GM18502 (cell line): ENCODE data around the gene QTRT2.

Source experiments
- ATAC-seq: cut with Tn5 transposase; IDR thresholded peaks from one replicate; pipeline ENCODE4 v1.9.1; 2021; ENCODE audit warnings: mild to moderate bottlenecking; ENCODE audit not compliant: unreplicated experiment, poor library complexity

Gene QTRT2

GRCh38 chr3:114119776-114120175 is 63.2 kb downstream of the QTRT2 start:
- ATAC-seq: no peak

GRCh38 chr3:114120211-114120610 is 63.7 kb downstream of the QTRT2 start:
- no peak for ATAC-seq

- ATAC-seq: no peak
Measured at GRCh38 chr3:114122027-114122709, 65.6 kb downstream of the QTRT2 start.

- no peak for ATAC-seq
Measured at GRCh38 chr3:114126461-114126860, 69.9 kb downstream of the QTRT2 start.

GRCh38 chr3:114127517-114127916 is 71.0 kb downstream of the QTRT2 start:
- no peak for ATAC-seq

GRCh38 chr3:114128231-114128630 is 71.7 kb downstream of the QTRT2 start:
- ATAC-seq: no peak

GRCh38 chr3:114128826-114129225 is 72.3 kb downstream of the QTRT2 start:
- ATAC-seq: no peak

GRCh38 chr3:114132500-114132899 is 76.0 kb downstream of the QTRT2 start:
- ATAC-seq: no peak

- no peak for ATAC-seq
Measured at GRCh38 chr3:114133947-114134346, 77.4 kb downstream of the QTRT2 start.
